Testis (tissue), 3 donors: ENCODE measurements around the gene BEND3. TPM values are rescaled to one million over a fixed set of nuclear protein-coding genes. Genes with fewer than 3 reads are reported as not detected.
"Not testable (repeated sequence)": the region's sequence is repeated elsewhere in the genome, so short reads cannot be mapped to it uniquely, and the experiment has no call there.

Experiments
- DNase-seq: peaks from one replicate; pipeline ENCODE4 v3.0.0-alpha.2; 2019
- H3K27ac ChIP-seq, 2 donors: fragments of 200-600 bp; sonication (generic); one replicate each; pipeline ENCODE4 v1.5.1; 2019
- H3K27me3 ChIP-seq: fragments of 200-600 bp; sonication (generic); one replicate; pipeline ENCODE4 v1.5.1; 2019
- H3K36me3 ChIP-seq: fragments of 200-600 bp; sonication (generic); one replicate; pipeline ENCODE4 v1.5.1; 2017; ENCODE audit warnings: low read depth; ENCODE audit errors: missing control alignments
- H3K4me1 ChIP-seq: fragments of 200-600 bp; sonication (generic); one replicate; pipeline ENCODE4 v1.5.1; 2019
- H3K4me3 ChIP-seq, 2 donors: fragments of 200-600 bp; sonication (generic); one replicate each; pipeline ENCODE4 v1.5.1; 2017 to 2019
- H3K9me3 ChIP-seq: fragments of 200-600 bp; sonication (generic); one replicate; pipeline ENCODE4 v1.5.1; 2017
- POLR2A ChIP-seq: fragments of 450-650 bp; IDR thresholded peaks from one replicate; pipeline ENCODE4 v1.6.1; 2017; ENCODE audit warnings: antibody characterized with exemption, mild to moderate bottlenecking, moderate library complexity
- WGBS, 2 donors: methylation state at CpG; one replicate each; pipeline ENCODE4 v1.1.5; 2018; 5-methylcytosine and 5-hydroxymethylcytosine counted together
- intact Hi-C: fragments of 100-400 bp; cut with DNase I; formaldehyde crosslinking; loops from one replicate; pipeline ENCODE4 v1.15.1; 2023; ENCODE audit warnings: low total_unique reads
- polyA plus RNA-seq: library from polyadenylated mRNA; stranded (reverse); fragments of 350-450 nt; fragmentation: Illumina TruSeq; extraction: RNeasy Lipid Tissue Mini Kit (QIAGEN cat#74804); gene quantifications from one replicate; pipeline ENCODE4 v1.2.3, GENCODE V29; 2014; ENCODE audit warnings: low read depth, low replicate concordance; ENCODE audit not compliant: insufficient read depth
- total RNA-seq, 2 donors: library from RNA; depleted of rRNA; stranded (reverse); fragments of >200 nt; gene quantifications; one replicate each; pipeline ENCODE4 v1.2.3, GENCODE V29; 2016
- TF ChIP-seq, protein P1 (sequence below), 3 experiments: fragments of 450-650 bp in 2 of 3; fragments of 200-600 bp in 1 of 3; sonication (generic) in 1 of 3; IDR thresholded peaks; one replicate each; pipeline ENCODE4 v1.5.1; 2016 to 2019; ENCODE audit warnings: antibody characterized with exemption in 3 of 3, mild to moderate bottlenecking in 2 of 3, moderate library complexity in 1 of 3

The BEND3 gene
- total and polyA plus RNA-seq, 3 donors from 2014 or later: 3.7 to 7.6 (median 6.9) TPM

DNA sequence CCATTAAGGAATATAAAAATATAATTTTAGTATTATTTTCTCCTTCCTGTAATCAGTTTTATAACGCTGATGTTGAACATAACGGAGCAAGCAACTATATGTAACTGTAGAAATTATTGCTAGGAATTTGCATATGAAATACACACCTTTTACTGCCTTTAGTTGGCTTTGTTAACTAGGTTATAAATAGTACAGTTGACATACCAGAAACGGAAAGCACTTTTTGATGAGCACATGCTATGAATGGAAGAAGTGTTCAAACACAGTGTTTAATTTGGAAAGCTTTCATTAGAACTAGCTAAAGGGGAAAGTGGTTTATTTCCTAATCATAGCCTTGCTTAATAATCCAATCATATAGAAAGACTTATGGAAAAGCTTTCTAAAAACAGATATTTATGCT, 25.3 kb upstream of the BEND3 start:
- no peak overlapping the region for H3K4me3 ChIP-seq
- no peak for TF ChIP-seq POLR2A
- TF ChIP-seq, protein P1, sequence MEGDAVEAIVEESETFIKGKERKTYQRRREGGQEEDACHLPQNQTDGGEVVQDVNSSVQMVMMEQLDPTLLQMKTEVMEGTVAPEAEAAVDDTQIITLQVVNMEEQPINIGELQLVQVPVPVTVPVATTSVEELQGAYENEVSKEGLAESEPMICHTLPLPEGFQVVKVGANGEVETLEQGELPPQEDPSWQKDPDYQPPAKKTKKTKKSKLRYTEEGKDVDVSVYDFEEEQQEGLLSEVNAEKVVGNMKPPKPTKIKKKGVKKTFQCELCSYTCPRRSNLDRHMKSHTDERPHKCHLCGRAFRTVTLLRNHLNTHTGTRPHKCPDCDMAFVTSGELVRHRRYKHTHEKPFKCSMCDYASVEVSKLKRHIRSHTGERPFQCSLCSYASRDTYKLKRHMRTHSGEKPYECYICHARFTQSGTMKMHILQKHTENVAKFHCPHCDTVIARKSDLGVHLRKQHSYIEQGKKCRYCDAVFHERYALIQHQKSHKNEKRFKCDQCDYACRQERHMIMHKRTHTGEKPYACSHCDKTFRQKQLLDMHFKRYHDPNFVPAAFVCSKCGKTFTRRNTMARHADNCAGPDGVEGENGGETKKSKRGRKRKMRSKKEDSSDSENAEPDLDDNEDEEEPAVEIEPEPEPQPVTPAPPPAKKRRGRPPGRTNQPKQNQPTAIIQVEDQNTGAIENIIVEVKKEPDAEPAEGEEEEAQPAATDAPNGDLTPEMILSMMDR (IDR thresholded peaks at IDR 0.05): no peak
- DNase-seq: no peak
- 75 to 79% methylated on average over 3 of the region's 3 CpGs for WGBS, 2 donors
- no peaks in the 10 kb centered on the region for H3K36me3 ChIP-seq
- no peaks in the 10 kb centered on the region for H3K9me3 ChIP-seq
- intact Hi-C loops: no loop called here
- H3K27me3 ChIP-seq: no peaks in the 10 kb centered on the region
- no peak overlapping the region for H3K27ac ChIP-seq
- H3K4me1 ChIP-seq: no peaks in the 10 kb centered on the region

DNA sequence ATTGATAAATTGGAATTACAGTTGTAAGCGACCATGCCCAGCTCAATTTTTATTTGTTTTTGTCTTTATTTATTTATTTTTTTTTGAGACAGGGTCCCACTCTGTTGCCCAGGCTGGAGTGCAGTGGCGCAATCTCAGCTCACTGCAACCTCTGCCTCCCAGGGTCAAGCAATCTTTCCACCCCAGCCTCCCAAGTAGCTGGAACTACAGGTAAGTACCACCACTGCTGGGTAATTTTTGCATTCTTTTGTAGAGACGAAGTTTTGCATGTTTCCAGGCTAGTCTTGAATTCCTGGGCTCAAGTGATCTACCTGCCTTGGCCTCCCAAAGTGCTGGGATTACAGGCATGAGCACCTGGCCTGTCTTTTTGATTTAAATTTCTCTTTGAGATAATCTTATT, 21.0 kb upstream of the BEND3 start:
- DNase-seq, H3K27me3 ChIP-seq, H3K36me3 ChIP-seq, intact Hi-C loops, H3K27ac ChIP-seq, H3K4me3 ChIP-seq, H3K4me1 ChIP-seq, H3K9me3 ChIP-seq: not testable (repeated sequence)
- 77 to 89% methylated on average over 3 of the region's 3 CpGs for WGBS, 2 donors

DNA sequence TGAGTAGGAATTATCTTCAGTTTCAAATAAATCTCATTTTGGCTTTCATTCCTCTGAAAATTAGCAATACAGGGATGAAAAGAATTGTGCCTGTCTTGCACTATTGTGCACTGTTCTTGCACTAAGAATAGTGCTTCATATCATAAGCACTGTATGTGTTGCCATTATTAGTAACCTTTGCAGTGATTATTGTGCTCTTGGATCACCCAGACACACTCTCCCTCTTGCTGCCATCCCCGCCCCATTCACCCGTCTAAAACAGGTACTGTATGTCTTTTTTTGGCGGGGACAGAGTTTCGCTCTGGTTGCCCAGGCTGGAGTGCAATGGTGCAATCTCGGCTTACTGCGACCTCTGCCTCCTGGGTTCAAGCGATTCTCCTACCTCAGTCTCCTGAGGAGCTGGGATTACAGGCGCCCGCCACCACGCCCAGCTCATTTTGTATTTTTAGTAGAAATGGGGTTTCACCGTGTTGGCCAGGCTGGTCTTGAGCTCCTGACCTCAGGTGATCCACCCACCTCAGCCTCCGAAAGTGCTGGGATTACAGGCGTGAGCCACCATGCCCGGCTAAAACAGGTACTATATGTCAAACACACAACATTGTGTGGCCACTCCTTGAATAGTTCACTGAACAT, 19.8 kb upstream of the BEND3 start:
- H3K4me3 ChIP-seq, H3K4me1 ChIP-seq, H3K27me3 ChIP-seq, H3K36me3 ChIP-seq, intact Hi-C loops, H3K9me3 ChIP-seq, H3K27ac ChIP-seq, DNase-seq: not testable (repeated sequence)
- 88 to 94% methylated on average over 14 of the region's 14 CpGs for WGBS, 2 donors

DNA sequence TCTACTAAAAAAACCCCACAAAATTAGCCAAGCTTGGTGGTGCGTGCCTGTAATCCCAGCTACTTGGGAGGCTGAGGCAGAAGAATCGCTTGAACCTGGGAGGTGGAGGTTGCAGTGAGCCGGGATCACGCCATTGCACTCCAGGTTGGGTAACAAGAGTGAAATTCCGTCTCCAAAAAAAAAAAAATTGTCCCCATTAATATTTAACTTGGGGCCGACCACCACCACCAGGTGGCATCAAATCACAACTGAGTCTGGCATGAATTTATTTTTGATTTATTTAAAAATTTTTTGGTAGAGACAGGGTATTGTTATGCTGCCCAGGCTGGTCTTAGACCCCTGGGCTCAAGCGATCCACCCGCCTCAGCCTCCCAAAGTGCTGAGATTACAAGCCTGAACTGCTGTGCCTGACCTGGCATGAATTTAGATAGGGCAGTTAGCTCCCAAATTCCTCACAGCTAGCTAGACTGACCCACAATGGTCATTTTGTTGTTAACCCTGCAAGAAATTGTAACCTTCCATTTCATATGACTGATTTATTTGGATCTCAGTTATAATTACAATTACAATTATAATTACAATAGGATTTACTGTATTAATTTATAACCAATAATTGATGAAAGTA, 17.1 kb upstream of the BEND3 start:
- Histone ChIP-seq H3K36me3 (no peaks in the 10 kb centered on the region), H3K27ac (no peak overlapping the region), H3K4me1 (no peaks in the 10 kb centered on the region), H3K9me3 (no peaks in the 10 kb centered on the region), H3K4me3 (no peak overlapping the region), H3K27me3 (no peaks in the 10 kb centered on the region)
- intact Hi-C loops: no loop called here
- TF ChIP-seq, protein P1 (IDR thresholded peaks at IDR 0.05): peak in 2 of 3 experiments; percentile 46 to 51
- TF ChIP-seq POLR2A: no peak
- peak; percentile 42 for DNase-seq
- WGBS, 2 donors: 58 to 62% methylated on average over 8 of the region's 8 CpGs

- Histone ChIP-seq H3K36me3 (no peaks in the 10 kb centered on the region), H3K9me3 (no peaks in the 10 kb centered on the region), H3K27ac (no peak overlapping the region), H3K27me3 (no peaks in the 10 kb centered on the region), H3K4me3 (no peak overlapping the region), H3K4me1 (no peaks in the 10 kb centered on the region)
- intact Hi-C loops: no loop called here
- no peak for DNase-seq
- WGBS, 2 donors: 55 to 64% methylated on average over 9 of the region's 9 CpGs
- no peak for TF ChIP-seq POLR2A
- TF ChIP-seq, protein P1 (IDR thresholded peaks at IDR 0.05): no peak
Measured at GRCh38 chr6:107129370-107129925, 14.1 kb upstream of the BEND3 start.
